Left lung (tissue), 10 donors: ENCODE measurements around the gene SACM1L. TPM values are rescaled to one million over a fixed set of nuclear protein-coding genes. Genes with fewer than 3 reads are reported as not detected.

Experiments
- ATAC-seq: fragments of 200-7000 bp; cut with Tn5 transposase; one replicate; pipeline ENCODE4 v1.9.1; 2020; ENCODE audit warnings: moderate library complexity
- DNase-seq, 4 donors: peaks; one replicate each; pipeline ENCODE4 v3.0.0-alpha.2; 2013 to 2020
- H3K27ac ChIP-seq, 2 donors: fragments of 200-600 bp; sonication (generic) in 1 of 2; one replicate each; pipeline versions ENCODE4 v1.5.0 to v1.8.0; 2020 to 2021
- H3K27me3 ChIP-seq, 2 donors: fragments of 200-600 bp; sonication (generic) in 1 of 2; one replicate each; pipeline versions ENCODE4 v1.5.0 to v1.8.0; 2020 to 2021
- H3K36me3 ChIP-seq, 2 donors: fragments of 200-600 bp; sonication (generic) in 1 of 2; one replicate each; pipeline versions ENCODE4 v1.5.0 to v1.8.0; 2020 to 2021
- H3K4me1 ChIP-seq, 2 donors: fragments of 200-600 bp; one replicate each; pipeline ENCODE4 v1.8.0; 2021
- H3K4me3 ChIP-seq, 2 donors: fragments of 200-600 bp; sonication (generic) in 1 of 2; one replicate each; pipeline versions ENCODE4 v1.5.0 to v1.8.0; 2020 to 2021; ENCODE audit warnings: mild to moderate bottlenecking in 1 of 2
- H3K9me3 ChIP-seq, 2 donors: fragments of 200-600 bp; sonication (generic) in 1 of 2; one replicate each; pipeline versions ENCODE4 v1.5.0 to v1.8.0; 2020 to 2021
- intact Hi-C, 2 donors: fragments of 100-400 bp; cut with DNase I; formaldehyde crosslinking; loops; one replicate each; pipeline versions ENCODE4 v1.11.2 to v1.14.2; 2022
- polyA plus RNA-seq, 6 donors: library from polyadenylated mRNA; unstranded; fragments of 120-200 nt; gene quantifications; one replicate each; pipeline ENCODE4 v1.2.1, GENCODE V29; 2013; ENCODE audit not compliant: insufficient read length in 6 of 6
- total RNA-seq, 2 donors: library from RNA; stranded (reverse); fragmentation: NEBNext Ultra II Directional; extraction: Animal tissue kit (Norgen Biotek cat#: 25700); gene quantifications; one replicate each; pipeline ENCODE4 v1.2.1, GENCODE V29; 2021
- TF ChIP-seq, protein P1 (sequence below), 2 donors: fragments of 200-600 bp; sonication (generic) in 1 of 2; IDR thresholded peaks; one replicate each; pipeline versions ENCODE4 v1.5.0 to v1.8.0; 2021; ENCODE audit warnings: antibody characterized with exemption in 2 of 2
- donor health status: DM: no; HTN: yes; CAD: no.
- donor health status: DM: no; HTN: no; CAD: no.

The SACM1L gene
- total and polyA plus RNA-seq, 8 donors, result 58.2 to 100 (median 80.2) TPM

DNA sequence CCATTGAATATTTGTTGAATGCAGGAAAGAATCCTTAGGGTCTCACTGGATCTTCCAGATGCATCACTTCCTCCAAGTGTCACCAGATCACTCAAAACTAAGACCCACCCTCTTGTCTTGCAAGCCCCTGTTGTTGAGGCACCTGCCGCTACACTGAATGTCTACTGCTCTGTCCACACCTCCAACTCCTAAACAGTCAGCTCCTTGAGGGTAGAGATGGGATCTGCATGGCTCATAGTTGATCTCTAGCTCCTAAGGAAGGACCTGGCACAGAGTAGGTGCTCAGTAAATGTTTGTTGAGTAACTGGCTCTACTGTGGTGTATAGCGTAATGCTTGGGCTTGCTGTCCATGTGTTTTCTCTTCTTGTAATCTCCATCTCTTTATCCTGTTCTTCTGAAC, 98.4 kb downstream of the SACM1L start:
- intact Hi-C loops, result no loop called here
- H3K4me1 ChIP-seq, result no peaks in the 10 kb centered on the region
- peaks cover 0 to 15% of the 10 kb centered on the region in 2 donors for H3K9me3 ChIP-seq
- H3K4me3 ChIP-seq, result no peak overlapping the region
- TF ChIP-seq, protein P1, sequence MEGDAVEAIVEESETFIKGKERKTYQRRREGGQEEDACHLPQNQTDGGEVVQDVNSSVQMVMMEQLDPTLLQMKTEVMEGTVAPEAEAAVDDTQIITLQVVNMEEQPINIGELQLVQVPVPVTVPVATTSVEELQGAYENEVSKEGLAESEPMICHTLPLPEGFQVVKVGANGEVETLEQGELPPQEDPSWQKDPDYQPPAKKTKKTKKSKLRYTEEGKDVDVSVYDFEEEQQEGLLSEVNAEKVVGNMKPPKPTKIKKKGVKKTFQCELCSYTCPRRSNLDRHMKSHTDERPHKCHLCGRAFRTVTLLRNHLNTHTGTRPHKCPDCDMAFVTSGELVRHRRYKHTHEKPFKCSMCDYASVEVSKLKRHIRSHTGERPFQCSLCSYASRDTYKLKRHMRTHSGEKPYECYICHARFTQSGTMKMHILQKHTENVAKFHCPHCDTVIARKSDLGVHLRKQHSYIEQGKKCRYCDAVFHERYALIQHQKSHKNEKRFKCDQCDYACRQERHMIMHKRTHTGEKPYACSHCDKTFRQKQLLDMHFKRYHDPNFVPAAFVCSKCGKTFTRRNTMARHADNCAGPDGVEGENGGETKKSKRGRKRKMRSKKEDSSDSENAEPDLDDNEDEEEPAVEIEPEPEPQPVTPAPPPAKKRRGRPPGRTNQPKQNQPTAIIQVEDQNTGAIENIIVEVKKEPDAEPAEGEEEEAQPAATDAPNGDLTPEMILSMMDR (IDR thresholded peaks at IDR 0.05), result no peak
- H3K36me3 ChIP-seq, result no peaks in the 10 kb centered on the region
- H3K27ac ChIP-seq, result no peak overlapping the region
- no peak for DNase-seq
- ATAC-seq, result no peak
- no peaks in the 10 kb centered on the region for H3K27me3 ChIP-seq

DNA sequence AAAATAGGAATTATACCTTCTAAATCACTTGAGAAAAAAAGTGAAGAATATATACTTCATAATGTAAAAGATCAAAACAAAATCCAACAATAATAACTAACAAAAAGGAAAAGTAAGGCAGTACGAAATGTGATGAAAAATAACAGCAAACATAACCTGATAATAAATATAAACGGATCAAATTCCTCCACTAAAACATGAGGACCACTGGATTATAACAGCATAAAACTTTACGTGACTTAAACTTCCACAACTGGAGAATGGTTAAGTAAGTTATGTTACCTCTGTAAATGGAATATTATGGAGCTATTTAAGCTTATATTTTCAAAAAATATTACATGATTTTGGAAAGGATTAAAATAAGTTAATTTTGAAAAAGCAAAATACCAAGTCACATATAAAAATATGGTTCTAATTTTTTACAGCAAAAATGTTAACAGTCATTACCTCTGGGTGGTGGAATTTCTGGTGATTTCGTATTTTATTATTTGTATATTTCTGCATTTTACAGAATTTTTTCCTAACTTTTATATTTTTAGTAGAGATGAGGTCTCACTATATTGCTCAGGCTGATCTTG, 100.1 kb downstream of the SACM1L start:
- no peak overlapping the region for H3K27ac ChIP-seq
- intact Hi-C loops, result no loop called here
- TF ChIP-seq, protein P1 (IDR thresholded peaks at IDR 0.05), result no peak
- no peaks in the 10 kb centered on the region for H3K4me1 ChIP-seq
- ATAC-seq, result no peak
- peaks cover 0 to 7% of the 10 kb centered on the region in 2 donors for H3K27me3 ChIP-seq
- H3K9me3 ChIP-seq, result peaks cover 0 to 15% of the 10 kb centered on the region in 2 donors
- no peak overlapping the region for H3K4me3 ChIP-seq
- no peak for DNase-seq
- H3K36me3 ChIP-seq, result no peaks in the 10 kb centered on the region

DNA sequence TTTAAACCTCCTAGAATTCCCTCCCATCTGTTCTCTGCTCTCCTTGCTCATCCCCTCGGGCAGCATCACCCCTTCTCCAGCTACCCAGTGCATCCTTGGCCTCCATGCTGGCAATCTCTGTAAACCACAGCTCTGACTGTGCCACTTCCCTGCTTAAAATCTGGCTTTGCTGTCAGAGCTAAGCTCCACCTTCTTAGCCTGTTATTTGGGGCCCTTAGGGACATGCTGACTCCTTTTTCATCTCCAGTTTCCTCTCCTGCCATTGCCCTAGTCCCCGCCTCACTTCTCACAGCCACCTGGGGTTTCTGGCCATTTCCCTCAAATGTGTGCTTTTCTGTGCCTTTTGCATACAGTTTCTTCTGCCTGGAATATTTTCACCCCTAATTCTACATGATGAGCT, 101.4 kb downstream of the SACM1L start:
- peaks cover 9 to 19% of the 10 kb centered on the region in 2 donors for H3K27me3 ChIP-seq
- intact Hi-C loops, result no loop called here
- no peak overlapping the region for H3K27ac ChIP-seq
- H3K9me3 ChIP-seq, result peaks cover 0 to 15% of the 10 kb centered on the region in 2 donors
- ATAC-seq, result no peak
- TF ChIP-seq, protein P1 (IDR thresholded peaks at IDR 0.05), result no peak
- peaks cover 0 to 4% of the 10 kb centered on the region in 2 donors for H3K4me1 ChIP-seq
- no peaks in the 10 kb centered on the region for H3K36me3 ChIP-seq
- no peak overlapping the region for H3K4me3 ChIP-seq
- DNase-seq, result no peak

DNA sequence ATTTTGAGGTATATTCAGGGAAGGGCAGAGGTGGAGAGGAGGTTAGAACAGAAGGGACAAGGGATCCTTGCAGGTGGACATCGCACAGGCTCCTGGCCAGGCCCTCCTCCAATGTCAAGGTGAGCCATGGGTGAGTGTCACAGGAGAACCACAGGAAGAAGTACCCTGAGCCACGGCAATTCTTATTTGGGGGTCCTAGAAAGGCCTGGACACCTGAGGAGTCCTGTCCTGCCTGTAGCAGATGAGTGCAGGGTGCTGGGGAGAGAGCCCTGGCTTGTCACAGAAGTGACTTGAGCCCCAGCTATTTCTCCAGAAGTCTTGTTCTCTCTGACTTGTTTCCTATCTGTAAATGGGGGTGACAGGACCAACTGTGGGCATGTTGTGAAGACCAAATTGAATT, 102.8 kb downstream of the SACM1L start:
- Histone ChIP-seq H3K9me3 (peaks cover 0 to 15% of the 10 kb centered on the region in 2 donors), H3K36me3 (no peaks in the 10 kb centered on the region), H3K4me3 (no peak overlapping the region), H3K27me3 (peaks cover 23 to 34% of the 10 kb centered on the region in 2 donors), H3K27ac (no peak overlapping the region), H3K4me1 (peaks cover 10 to 16% of the 10 kb centered on the region in 2 donors)
- ATAC-seq, result no peak
- intact Hi-C loops, result no loop called here
- TF ChIP-seq, protein P1 (IDR thresholded peaks at IDR 0.05), result no peak
- DNase-seq, result no peak

DNA sequence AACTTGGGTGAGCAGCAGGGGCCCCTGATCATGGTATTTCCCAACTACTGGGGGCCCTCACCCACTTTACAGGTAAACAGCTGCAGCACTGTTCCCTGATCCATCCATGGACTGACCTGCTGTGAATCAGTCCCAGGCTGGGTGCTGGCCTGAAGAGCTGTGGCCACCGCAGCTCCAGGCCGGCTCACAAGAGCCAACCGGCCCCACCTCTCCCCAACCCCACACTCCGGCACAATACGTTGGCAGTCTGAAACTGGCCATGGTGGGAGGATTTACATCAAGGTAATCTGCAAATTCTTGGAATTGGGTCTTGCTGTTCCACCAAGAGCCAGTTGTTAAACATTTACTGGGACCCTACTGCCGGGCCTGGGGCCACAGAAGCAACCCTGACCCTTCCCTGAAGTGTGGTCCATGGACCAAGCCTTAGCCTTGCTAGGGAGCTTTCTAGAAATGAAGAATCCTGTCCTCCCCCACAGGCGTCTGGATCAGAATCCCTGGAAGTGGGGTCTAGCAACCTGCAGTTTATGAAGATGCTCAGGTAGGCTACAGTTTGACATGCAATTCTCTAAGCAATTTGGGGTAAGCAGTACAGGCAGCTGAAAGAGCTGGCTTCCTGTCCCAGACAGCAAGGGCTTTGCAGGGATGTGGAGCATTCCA, 103.4 kb downstream of the SACM1L start:
- no peak for DNase-seq
- H3K36me3 ChIP-seq, result no peaks in the 10 kb centered on the region
- TF ChIP-seq, protein P1 (IDR thresholded peaks at IDR 0.05), result no peak
- intact Hi-C loops, result no loop called here
- H3K4me1 ChIP-seq, result peaks cover 10 to 16% of the 10 kb centered on the region in 2 donors
- H3K9me3 ChIP-seq, result peaks cover 0 to 15% of the 10 kb centered on the region in 2 donors
- ATAC-seq, result no peak
- no peak overlapping the region for H3K27ac ChIP-seq
- H3K4me3 ChIP-seq, result no peak overlapping the region
- H3K27me3 ChIP-seq, result peaks cover 29 to 40% of the 10 kb centered on the region in 2 donors
